ENCODE data around the gene RBM25.

Gene RBM25

DNA sequence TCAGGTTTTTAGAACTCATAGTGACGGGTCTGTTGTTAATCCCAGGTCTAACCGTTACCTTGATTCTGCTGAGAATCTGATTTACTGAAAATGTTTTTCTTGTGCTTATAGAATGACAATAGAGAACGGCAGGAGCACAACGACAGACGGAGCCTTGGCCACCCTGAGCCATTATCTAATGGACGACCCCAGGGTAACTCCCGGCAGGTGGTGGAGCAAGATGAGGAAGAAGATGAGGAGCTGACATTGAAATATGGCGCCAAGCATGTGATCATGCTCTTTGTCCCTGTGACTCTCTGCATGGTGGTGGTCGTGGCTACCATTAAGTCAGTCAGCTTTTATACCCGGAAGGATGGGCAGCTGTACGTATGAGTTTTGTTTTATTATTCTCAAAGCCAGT is 112.4 kb downstream of the RBM25 start:
- Histone ChIP-seq H3K4me1 (ENCODE audit: control insufficient read depth in 1 of 2, insufficient read depth in 1 of 2, low read depth in 1 of 2, low read length in 1 of 2) (peaks cover 0 to under 1% of the 10 kb centered on the region in 2 experiments), H3K9me3 (no peaks in the 10 kb centered on the region), H3K36me3 (peaks cover 96% of the 10 kb centered on the region), H3K27ac (no peak overlapping the region), H3K27me3 (no peaks in the 10 kb centered on the region), H3K4me3 (ENCODE audit: low read depth in 1 of 2, low read length in 1 of 2) (no peak overlapping the region)
- no peak for TF ChIP-seq CTCF (IDR thresholded peaks at IDR 0.05)

- peaks cover 16 to 18% of the 10 kb centered on the region in 2 experiments for H3K4me1 ChIP-seq (ENCODE audit: control insufficient read depth in 1 of 2, insufficient read depth in 1 of 2, low read depth in 1 of 2, low read length in 1 of 2)
- H3K36me3 ChIP-seq, result peaks cover 83% of the 10 kb centered on the region
- H3K9me3 ChIP-seq, result no peaks in the 10 kb centered on the region
- peak overlapping the region; percentile 19 for H3K27ac ChIP-seq
- no peak overlapping the region for H3K4me3 ChIP-seq (ENCODE audit: low read depth in 1 of 2, low read length in 1 of 2)
- H3K27me3 ChIP-seq, result no peaks in the 10 kb centered on the region
- no peak for TF ChIP-seq CTCF (IDR thresholded peaks at IDR 0.05)
Observed at GRCh38 chr14:73172500-73172899, 114.2 kb downstream of the RBM25 start.

- H3K27me3 ChIP-seq, result no peaks in the 10 kb centered on the region
- H3K36me3 ChIP-seq, result peaks cover 76% of the 10 kb centered on the region
- no peaks in the 10 kb centered on the region for H3K9me3 ChIP-seq
- peak overlapping the region; percentile 19 for H3K27ac ChIP-seq
- H3K4me3 ChIP-seq (ENCODE audit: low read depth in 1 of 2, low read length in 1 of 2), result no peak overlapping the region
- H3K4me1 ChIP-seq (ENCODE audit: control insufficient read depth in 1 of 2, insufficient read depth in 1 of 2, low read depth in 1 of 2, low read length in 1 of 2), result peaks cover 17 to 24% of the 10 kb centered on the region in 2 experiments
- no peak for TF ChIP-seq CTCF (IDR thresholded peaks at IDR 0.05)
Observed at GRCh38 chr14:73173092-73173735, 114.9 kb downstream of the RBM25 start.

Measured in neutrophil (primary cell).